GM12874 (cell line): ENCODE measurements around the gene SIX4.

Experiments
- CTCF ChIP-seq: IDR thresholded peaks from 2 replicates; pipeline ENCODE4 v1.5.1; 2011; ENCODE audit warnings: low read depth, mild to moderate bottlenecking, control low read depth, low read length, moderate library complexity; ENCODE audit not compliant: insufficient read depth

The SIX4 gene

GRCh38 chr14:60670989-60671388 lies 53.2 kb downstream of the SIX4 start:
- TF ChIP-seq CTCF, result no peak

- no peak for TF ChIP-seq CTCF
Measured at GRCh38 chr14:60668431-60669112, 55.6 kb downstream of the SIX4 start.

GRCh38 chr14:60665177-60665550 lies 59.0 kb downstream of the SIX4 start:
- no peak for TF ChIP-seq CTCF

- no peak for TF ChIP-seq CTCF
Measured at GRCh38 chr14:60662982-60663381, 61.2 kb downstream of the SIX4 start.

GRCh38 chr14:60661721-60662120 lies 62.4 kb downstream of the SIX4 start:
- TF ChIP-seq CTCF, result no peak
